Astrocyte of the cerebellum (primary cell): ENCODE results near the gene OR51B6.

ENCODE experiments used
- DNase-seq: peaks from one replicate; pipeline ENCODE4 v3.0.0-alpha.2; 2011; ENCODE audit warnings: low read depth
- H3K4me3 ChIP-seq: 2 replicates; pipeline ENCODE4 v1.5.1; 2011; ENCODE audit warnings: mild to moderate bottlenecking, low read depth, low read length, moderate library complexity
- CTCF ChIP-seq: IDR thresholded peaks from 2 replicates; pipeline ENCODE4 v1.5.1; 2012; ENCODE audit warnings: low read length, low read depth, moderate library complexity, mild to moderate bottlenecking; ENCODE audit errors: missing control alignments
- in situ Hi-C: cut with HindIII; loops from 2 replicates; pipeline ENCODE4 v1.10.0; 2017; ENCODE audit warnings: low sequenced_read_pairs

Gene OR51B6

GRCh38 chr11:5384335-5384734 lies 33.0 kb downstream of the OR51B6 start:
- no peak overlapping the region for H3K4me3 ChIP-seq
- no peak for DNase-seq
- TF ChIP-seq CTCF, result no peak
- in situ Hi-C loops, result no loop called here

- no peak for DNase-seq
- in situ Hi-C loops, result no loop called here
- no peak overlapping the region for H3K4me3 ChIP-seq
- TF ChIP-seq CTCF, result no peak
Observed at GRCh38 chr11:5390210-5390609, 38.9 kb downstream of the OR51B6 start.

- no peak for TF ChIP-seq CTCF
- in situ Hi-C loops, result no loop called here
- H3K4me3 ChIP-seq, result no peak overlapping the region
- no peak for DNase-seq
Observed at GRCh38 chr11:5394091-5394490, 42.8 kb downstream of the OR51B6 start.

- no peak for DNase-seq
- no peak overlapping the region for H3K4me3 ChIP-seq
- in situ Hi-C loops, result no loop called here
- TF ChIP-seq CTCF, result no peak
Observed at GRCh38 chr11:5398936-5399335, 47.6 kb downstream of the OR51B6 start.
